Subcutaneous adipose tissue (tissue), 4 donors: ENCODE measurements around the gene CEP120. TPM values are rescaled to one million over a fixed set of nuclear protein-coding genes. Genes with fewer than 3 reads are reported as not detected.

Experiments used
- total RNA-seq, 4 donors: library from RNA; depleted of rRNA; stranded (reverse); fragments of >200 nt; gene quantifications; one replicate each; pipeline ENCODE4 v1.1.0, GENCODE V29; 2016
- TF ChIP-seq, protein P1 (sequence below): fragments of 450-650 bp; IDR thresholded peaks from one replicate; pipeline ENCODE4 v1.5.1; 2016; ENCODE audit warnings: low read depth, mild to moderate bottlenecking, control low read depth, antibody characterized with exemption, moderate library complexity

Gene CEP120
- total RNA-seq, 4 donors from 2014 or later: 19.4 to 25.8 (median 22.4) TPM

GRCh38 chr5:123358304-123358703 is 64.9 kb downstream of the CEP120 start:
- TF ChIP-seq, protein P1, sequence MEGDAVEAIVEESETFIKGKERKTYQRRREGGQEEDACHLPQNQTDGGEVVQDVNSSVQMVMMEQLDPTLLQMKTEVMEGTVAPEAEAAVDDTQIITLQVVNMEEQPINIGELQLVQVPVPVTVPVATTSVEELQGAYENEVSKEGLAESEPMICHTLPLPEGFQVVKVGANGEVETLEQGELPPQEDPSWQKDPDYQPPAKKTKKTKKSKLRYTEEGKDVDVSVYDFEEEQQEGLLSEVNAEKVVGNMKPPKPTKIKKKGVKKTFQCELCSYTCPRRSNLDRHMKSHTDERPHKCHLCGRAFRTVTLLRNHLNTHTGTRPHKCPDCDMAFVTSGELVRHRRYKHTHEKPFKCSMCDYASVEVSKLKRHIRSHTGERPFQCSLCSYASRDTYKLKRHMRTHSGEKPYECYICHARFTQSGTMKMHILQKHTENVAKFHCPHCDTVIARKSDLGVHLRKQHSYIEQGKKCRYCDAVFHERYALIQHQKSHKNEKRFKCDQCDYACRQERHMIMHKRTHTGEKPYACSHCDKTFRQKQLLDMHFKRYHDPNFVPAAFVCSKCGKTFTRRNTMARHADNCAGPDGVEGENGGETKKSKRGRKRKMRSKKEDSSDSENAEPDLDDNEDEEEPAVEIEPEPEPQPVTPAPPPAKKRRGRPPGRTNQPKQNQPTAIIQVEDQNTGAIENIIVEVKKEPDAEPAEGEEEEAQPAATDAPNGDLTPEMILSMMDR: no peak

GRCh38 chr5:123351820-123352219 is 71.4 kb downstream of the CEP120 start:
- TF ChIP-seq, protein P1: no peak

GRCh38 chr5:123351240-123351639 is 72.0 kb downstream of the CEP120 start:
- TF ChIP-seq, protein P1: no peak

DNA sequence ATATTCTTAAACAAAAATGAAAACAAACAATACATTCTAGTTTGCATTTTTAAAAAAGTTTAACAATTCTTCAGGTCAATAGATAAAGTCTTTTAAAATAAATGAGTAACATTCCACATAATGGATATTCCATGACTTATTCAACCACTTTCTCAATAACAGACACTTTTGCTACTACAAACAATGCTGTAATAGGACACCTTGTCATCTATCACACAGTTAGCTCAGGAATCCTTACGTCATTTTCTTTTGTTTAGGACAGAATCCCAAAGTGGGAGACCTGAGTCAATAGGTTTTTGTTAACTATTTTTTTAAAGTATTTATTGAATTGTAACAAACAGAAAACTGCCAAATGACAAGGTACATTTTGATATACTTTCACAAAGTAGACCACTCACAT is 72.5 kb downstream of the CEP120 start:
- TF ChIP-seq, protein P1: no peak

- TF ChIP-seq, protein P1: no peak
These were observed 78.3 kb downstream of the CEP120 start for GRCh38 chr5:123344816-123345426.

- TF ChIP-seq, protein P1: no peak
These were observed 82.3 kb downstream of the CEP120 start for GRCh38 chr5:123340928-123341327.

DNA sequence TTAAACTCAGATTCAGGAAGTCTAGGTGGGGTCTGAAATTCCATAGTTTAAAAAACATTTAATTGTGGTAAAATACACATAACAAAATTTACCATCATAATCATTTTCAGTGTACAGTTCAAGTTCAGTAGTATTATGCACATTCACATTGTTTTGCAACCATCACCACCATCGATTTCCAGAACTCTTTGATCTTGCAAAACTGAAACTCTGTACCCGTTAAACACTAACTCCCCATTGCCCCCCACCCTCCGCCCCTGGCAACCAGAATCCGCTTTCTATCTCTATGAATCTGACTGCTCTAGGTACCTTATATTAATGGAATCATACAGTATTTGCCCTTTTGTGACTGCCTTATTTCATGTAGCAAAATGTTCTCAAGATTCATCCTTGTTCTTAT is 117.5 kb downstream of the CEP120 start:
- TF ChIP-seq, protein P1: no peak
